ENCODE data around the gene AKNA. TPM values are rescaled to one million over a fixed set of nuclear protein-coding genes. Genes with fewer than 3 reads are reported as not detected.

Gene AKNA
- total RNA-seq, 4 donors from 2014 or later, result 12.5 to 18.5 (median 17.3) TPM

GRCh38 chr9:114348261-114348905, 39.4 kb downstream of the AKNA start:
- no peaks in the 10 kb centered on the region for H3K27me3 ChIP-seq
- intact Hi-C loops (cut with DNase I), result loop anchor here (10.0 kb wide), 1 partner anchor 306 kb away; the partner anchor contains the start of gene TEX53
- peaks cover 36 to 100% (median 80%) of the 10 kb centered on the region in 4 donors for H3K36me3 ChIP-seq
- TF ChIP-seq CTCF (IDR thresholded peaks at IDR 0.05) (no peak), POLR2AphosphoS5 (IDR thresholded peaks at IDR 0.05) (no peak), POLR2A (IDR thresholded peaks at IDR 0.05; ENCODE audit: low read depth) (no peak)
- peak overlapping the region; percentile 59 to 73 (median 67) for H3K27ac ChIP-seq (replicated peaks in 1 of 4)
- H3K9me3 ChIP-seq, result no peaks in the 10 kb centered on the region
- 80% methylated on average over 9 of the region's 12 CpGs for WGBS
- H3K4me1 ChIP-seq, result peaks cover 3 to 41% (median 21%) of the 10 kb centered on the region in 4 donors
- no peak for DNase-seq (ENCODE audit: extremely low spot score)
- H3K4me3 ChIP-seq, result no peak overlapping the region

- TF ChIP-seq POLR2A (IDR thresholded peaks at IDR 0.05; ENCODE audit: low read depth) (no peak), EP300 (IDR thresholded peaks at IDR 0.05) (no peak), POLR2AphosphoS5 (IDR thresholded peaks at IDR 0.05) (no peak)
- Histone ChIP-seq H3K4me3 (no peak overlapping the region), H3K36me3 (peaks cover 38 to 100% (median 85%) of the 10 kb centered on the region in 4 donors), H3K27me3 (no peaks in the 10 kb centered on the region), H3K27ac (replicated peaks in 1 of 4) (no peak overlapping the region), H3K9me3 (no peaks in the 10 kb centered on the region), H3K4me1 (peaks cover 3 to 41% (median 21%) of the 10 kb centered on the region in 4 donors)
- intact Hi-C loops (cut with DNase I), result loop anchor here (10.0 kb wide), 1 partner anchor 307 kb away; the partner anchor contains the start of gene TEX53
- DNase-seq (ENCODE audit: extremely low spot score), result no peak
- 94% methylated on average over 14 of the region's 15 CpGs for WGBS
Measured at GRCh38 chr9:114347675-114348074, 40.1 kb downstream of the AKNA start.

- peaks cover 3 to 28% (median 21%) of the 10 kb centered on the region in 4 donors for H3K4me1 ChIP-seq
- no peak for DNase-seq (ENCODE audit: extremely low spot score)
- no peaks in the 10 kb centered on the region for H3K27me3 ChIP-seq
- no peaks in the 10 kb centered on the region for H3K9me3 ChIP-seq
- no peak overlapping the region for H3K27ac ChIP-seq (replicated peaks in 1 of 4)
- no peak overlapping the region for H3K4me3 ChIP-seq
- peaks cover 38 to 100% (median 93%) of the 10 kb centered on the region in 4 donors for H3K36me3 ChIP-seq
- 92% methylated on average over 10 of the region's 11 CpGs for WGBS
- no peak for TF ChIP-seq CTCF (IDR thresholded peaks at IDR 0.05)
- TF ChIP-seq POLR2AphosphoS5 (IDR thresholded peaks at IDR 0.05), result no peak
- no peak for TF ChIP-seq POLR2A (IDR thresholded peaks at IDR 0.05; ENCODE audit: low read depth)
- no peak for TF ChIP-seq EP300 (IDR thresholded peaks at IDR 0.05)
- intact Hi-C loops (cut with DNase I), result loop anchor here (10.0 kb wide), 1 partner anchor 309 kb away; the partner anchor contains the start of gene TEX53
Measured at GRCh38 chr9:114346146-114346545, 41.6 kb downstream of the AKNA start.

GRCh38 chr9:114345493-114346065, 42.2 kb downstream of the AKNA start:
- Histone ChIP-seq H3K9me3 (no peaks in the 10 kb centered on the region), H3K4me1 (peaks cover 3 to 23% (median 20%) of the 10 kb centered on the region in 4 donors), H3K27ac (replicated peaks in 1 of 4) (no peak overlapping the region), H3K4me3 (no peak overlapping the region), H3K36me3 (peaks cover 36 to 100% (median 93%) of the 10 kb centered on the region in 4 donors), H3K27me3 (no peaks in the 10 kb centered on the region)
- intact Hi-C loops (cut with DNase I), result loop anchor here (10.0 kb wide), 1 partner anchor 309 kb away; the partner anchor contains the start of gene TEX53
- TF ChIP-seq POLR2AphosphoS5 (IDR thresholded peaks at IDR 0.05), result no peak
- no peak for TF ChIP-seq POLR2A (IDR thresholded peaks at IDR 0.05; ENCODE audit: low read depth)
- no peak for TF ChIP-seq CTCF (IDR thresholded peaks at IDR 0.05)
- TF ChIP-seq EP300 (IDR thresholded peaks at IDR 0.05), result no peak
- WGBS, result 88% methylated on average over 7 of the region's 7 CpGs
- no peak for DNase-seq (ENCODE audit: extremely low spot score)

- Histone ChIP-seq H3K4me1 (peaks cover 3 to 16% (median 15%) of the 10 kb centered on the region in 4 donors), H3K36me3 (peaks cover 33 to 100% (median 93%) of the 10 kb centered on the region in 4 donors), H3K9me3 (no peaks in the 10 kb centered on the region), H3K27me3 (no peaks in the 10 kb centered on the region), H3K4me3 (no peak overlapping the region), H3K27ac (replicated peaks in 1 of 4) (no peak overlapping the region)
- TF ChIP-seq POLR2A (IDR thresholded peaks at IDR 0.05; ENCODE audit: low read depth) (no peak), POLR2AphosphoS5 (IDR thresholded peaks at IDR 0.05) (no peak), CTCF (IDR thresholded peaks at IDR 0.05) (no peak), EP300 (IDR thresholded peaks at IDR 0.05) (no peak)
- no peak for DNase-seq (ENCODE audit: extremely low spot score)
- WGBS, result 44% methylated on average over 3 of the region's 3 CpGs
- intact Hi-C loops (cut with DNase I), result loop anchor here (10.0 kb wide), 1 partner anchor 310 kb away; the partner anchor contains the start of gene TEX53
Measured at GRCh38 chr9:114344692-114345091, 43.1 kb downstream of the AKNA start.
